Choroid plexus epithelial cell (primary cell): Measurements from ENCODE around the gene SND1.

Source experiments
- DNase-seq: peaks from one replicate; pipeline ENCODE4 v3.0.0-alpha.2; 2010; ENCODE audit warnings: low read depth
- H3K4me3 ChIP-seq: 2 replicates; pipeline ENCODE4 v1.5.1; 2011; ENCODE audit warnings: low read depth, mild to moderate bottlenecking, control low read depth, low read length, moderate library complexity
- CTCF ChIP-seq: conservative IDR thresholded peaks from 2 replicates; pipeline ENCODE4 v1.5.1; 2011; ENCODE audit warnings: low read depth, mild to moderate bottlenecking, control low read depth, inconsistent platforms, low read length, moderate library complexity

Gene SND1

GRCh38 chr7:127813991-127814541 lies 162.1 kb downstream of the SND1 start:
- TF ChIP-seq CTCF: no peak
- no peak overlapping the region for H3K4me3 ChIP-seq
- peak; percentile 32 for DNase-seq

GRCh38 chr7:127815631-127816145 lies 163.7 kb downstream of the SND1 start:
- DNase-seq: no peak
- no peak overlapping the region for H3K4me3 ChIP-seq
- TF ChIP-seq CTCF: no peak

GRCh38 chr7:127816354-127817190 lies 164.6 kb downstream of the SND1 start:
- TF ChIP-seq CTCF: no peak
- DNase-seq: no peak
- H3K4me3 ChIP-seq: no peak overlapping the region

- H3K4me3 ChIP-seq: no peak overlapping the region
- no peak for TF ChIP-seq CTCF
- DNase-seq: no peak
Observed at GRCh38 chr7:127817466-127817865, 165.5 kb downstream of the SND1 start.

- TF ChIP-seq CTCF: no peak
- no peak for DNase-seq
- H3K4me3 ChIP-seq: no peak overlapping the region
Observed at GRCh38 chr7:127818306-127818705, 166.3 kb downstream of the SND1 start.

DNA sequence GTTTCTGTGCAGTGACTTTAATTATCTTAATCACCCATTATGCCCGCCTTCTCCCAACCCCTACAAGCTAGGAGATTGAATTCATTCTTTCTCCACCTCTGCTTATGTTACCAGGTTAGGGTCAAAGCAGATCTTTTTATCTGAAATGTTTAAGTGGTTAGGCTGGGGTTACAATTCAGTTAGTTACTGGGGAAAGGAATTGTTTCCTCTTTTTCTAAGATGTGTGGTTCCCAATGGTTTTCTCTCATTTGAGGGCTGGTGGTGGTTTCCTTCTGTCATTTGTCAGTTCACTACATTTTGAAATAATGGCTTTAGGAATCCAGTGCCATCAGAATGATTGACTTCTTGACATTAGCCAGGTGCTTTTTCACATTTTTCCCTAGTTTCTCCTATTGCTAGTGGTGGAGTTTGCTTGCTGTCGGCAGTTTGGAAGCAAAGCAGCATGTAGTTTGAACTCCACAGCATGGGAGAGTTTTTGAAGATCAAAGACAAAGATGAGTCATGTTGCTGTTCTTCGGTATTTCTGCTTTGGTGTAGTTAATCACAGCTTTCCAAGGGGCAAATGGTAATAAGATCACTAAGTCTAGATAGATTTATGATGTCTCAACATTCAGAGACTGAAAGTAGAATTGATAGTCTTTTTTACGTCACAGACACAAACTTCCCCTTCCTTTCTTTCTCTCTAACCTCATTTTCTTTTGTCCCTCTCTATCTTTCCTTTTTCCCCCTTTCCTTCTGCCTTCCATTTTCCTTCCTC lies 168.2 kb downstream of the SND1 start:
- no peak overlapping the region for H3K4me3 ChIP-seq
- peak; percentile 84 for DNase-seq
- no peak for TF ChIP-seq CTCF
